GM12872 (cell line): Measurements from ENCODE around the gene PCBP3.

Experiments
- CTCF ChIP-seq: IDR thresholded peaks from 3 replicates; pipeline ENCODE4 v1.5.1; 2011; ENCODE audit warnings: low read depth, mild to moderate bottlenecking, low read length, moderate library complexity; ENCODE audit not compliant: insufficient read depth

PCBP3 gene

DNA sequence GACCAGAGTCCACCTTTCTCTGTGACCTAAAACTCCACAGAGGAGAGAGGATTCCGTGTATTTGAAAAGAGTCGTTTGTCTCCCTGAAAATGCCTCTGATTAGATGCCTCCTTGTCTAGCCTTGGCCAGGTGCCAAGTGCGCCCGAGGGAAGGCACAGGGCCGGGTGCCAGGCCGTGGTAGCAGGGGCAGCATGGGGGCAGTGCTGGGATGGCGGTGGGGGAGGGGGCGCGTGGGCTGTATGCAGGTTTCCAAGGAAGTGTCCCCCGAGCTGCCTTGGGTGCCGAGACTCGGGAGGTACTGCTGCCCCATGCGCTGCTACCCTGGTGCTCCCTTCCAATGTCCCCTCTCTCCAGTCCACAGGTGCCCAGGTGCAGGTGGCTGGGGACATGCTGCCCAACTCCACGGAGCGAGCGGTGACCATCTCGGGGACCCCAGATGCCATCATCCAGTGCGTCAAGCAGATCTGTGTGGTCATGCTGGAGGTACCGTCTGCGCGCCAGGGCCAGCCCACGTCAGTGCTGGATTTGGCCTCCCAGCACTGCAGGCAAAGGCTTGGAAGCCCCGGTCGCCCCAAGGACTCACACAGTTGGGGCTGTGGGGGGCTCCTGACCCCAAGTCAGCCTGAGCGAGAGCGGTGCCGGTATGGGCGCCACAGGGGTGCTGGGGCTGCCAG, 267.2 kb downstream of the PCBP3 start:
- no peak for TF ChIP-seq CTCF

DNA sequence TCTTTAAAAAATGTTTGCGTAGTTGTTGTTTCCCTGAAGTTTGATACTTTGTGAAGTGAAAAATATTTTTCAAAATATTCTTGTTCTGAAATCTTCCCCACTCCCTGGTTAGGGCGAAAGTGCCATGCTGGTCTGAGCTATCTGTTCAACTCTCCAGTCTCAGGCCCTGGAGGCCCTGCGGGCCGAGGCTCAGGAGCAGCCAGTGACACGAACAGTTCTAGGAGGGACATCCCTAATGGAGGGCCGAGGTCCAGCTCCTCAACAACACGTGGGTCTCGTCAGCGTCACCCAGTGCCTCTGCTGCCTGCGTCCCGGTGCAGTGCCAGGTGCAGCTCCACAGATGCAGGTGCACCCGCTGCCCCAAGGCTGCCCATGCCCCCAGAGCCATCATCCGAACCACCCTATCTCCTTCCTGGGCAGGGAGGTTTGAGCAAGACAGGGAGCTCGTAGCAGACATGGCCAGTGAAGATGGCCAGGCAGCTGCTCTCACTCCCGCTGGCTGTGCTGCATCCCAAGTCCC, 268.3 kb downstream of the PCBP3 start:
- TF ChIP-seq CTCF, result no peak

GRCh38 chr21:45912611-45913417, 269.3 kb downstream of the PCBP3 start:
- TF ChIP-seq CTCF, result no peak

- TF ChIP-seq CTCF, result no peak
These were observed 269.9 kb downstream of the PCBP3 start for GRCh38 chr21:45913418-45913765.

DNA sequence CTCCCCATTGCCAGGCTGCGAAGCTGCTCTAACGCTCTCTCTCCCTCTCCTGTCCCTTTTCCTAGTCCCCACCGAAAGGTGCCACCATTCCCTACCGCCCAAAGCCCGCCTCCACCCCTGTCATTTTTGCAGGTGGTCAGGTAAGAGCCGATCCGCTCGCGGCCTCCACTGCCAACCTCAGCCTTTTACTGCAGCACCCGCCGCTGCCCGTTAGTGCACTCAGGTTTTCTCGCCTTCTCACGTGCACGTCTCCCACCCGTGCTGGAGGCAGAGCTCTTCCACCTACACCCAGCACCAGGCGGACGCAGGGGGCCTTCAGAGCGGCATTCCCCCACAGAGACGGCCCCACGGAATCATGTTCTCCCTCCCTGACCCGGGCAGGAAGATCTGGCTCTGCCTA, 270.4 kb downstream of the PCBP3 start:
- no peak for TF ChIP-seq CTCF

GRCh38 chr21:45914321-45914845, 270.9 kb downstream of the PCBP3 start:
- TF ChIP-seq CTCF, result no peak

DNA sequence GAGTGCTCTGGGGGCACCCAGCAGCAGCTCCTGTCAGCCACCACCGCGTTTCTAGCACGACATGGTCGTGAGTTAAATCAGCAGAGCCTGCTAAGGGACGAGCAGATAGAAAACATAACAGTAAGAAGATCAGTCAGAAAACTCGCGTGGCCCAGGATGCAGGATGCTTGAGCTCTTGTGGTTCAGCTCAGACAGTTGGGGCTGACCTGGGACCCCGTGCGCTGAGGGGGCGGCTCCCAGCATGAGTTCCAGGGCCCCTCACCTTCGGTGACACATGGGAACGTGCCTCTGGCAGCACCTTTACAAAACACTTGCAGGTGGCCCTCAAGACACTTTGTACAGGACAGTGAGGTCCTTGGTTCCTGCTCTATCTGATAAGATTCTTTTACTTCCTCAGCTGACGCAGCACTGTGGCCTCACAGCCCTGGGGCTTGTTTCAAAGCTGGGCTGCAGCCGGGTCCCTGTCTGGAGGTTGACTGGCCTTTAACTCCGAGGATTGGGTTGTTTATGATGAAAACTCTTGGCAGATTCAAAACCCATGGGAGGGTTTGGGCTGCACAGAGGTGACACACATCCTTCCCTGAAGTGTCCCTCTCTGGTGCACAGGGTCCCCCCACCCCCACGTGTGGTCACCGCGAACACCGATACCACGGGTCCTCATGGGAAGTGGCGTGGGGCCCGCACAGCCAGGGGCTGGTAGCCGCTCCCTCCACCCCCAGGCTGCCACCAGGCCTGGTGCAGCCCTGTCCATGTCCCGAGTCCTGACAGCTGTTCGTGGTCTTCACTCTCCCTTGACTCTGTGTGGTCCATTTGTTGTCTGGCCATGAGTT, 272.7 kb downstream of the PCBP3 start:
- TF ChIP-seq CTCF, result no peak
